Esophagus muscularis mucosa (tissue), 4 donors: Measurements from ENCODE around the gene HPCA.

Experiments used
- EP300 ChIP-seq: sonication (generic); formaldehyde crosslinking; IDR thresholded peaks from one replicate; pipeline ENCODE4 v1.6.1; 2017; ENCODE audit warnings: antibody characterized with exemption
- POLR2A ChIP-seq: fragments of 450-650 bp; IDR thresholded peaks from one replicate; pipeline ENCODE4 v1.6.1; 2017; ENCODE audit warnings: antibody characterized with exemption, moderate library complexity, mild to moderate bottlenecking, low read depth
- POLR2AphosphoS5 ChIP-seq, 2 donors: sonication (generic); formaldehyde crosslinking; IDR thresholded peaks; one replicate each; pipeline ENCODE4 v1.6.1; 2017; ENCODE audit warnings: antibody characterized with exemption in 2 of 2
- TF ChIP-seq, protein P1 (sequence below), 3 experiments: fragments of 200-600 bp in 2 of 3; fragments of 450-650 bp in 1 of 3; sonication (generic) in 2 of 3; IDR thresholded peaks; one replicate each; pipeline ENCODE4 v1.5.1; 2017 to 2019; ENCODE audit warnings: antibody characterized with exemption in 3 of 3, mild to moderate bottlenecking in 2 of 3, moderate library complexity in 1 of 3

GRCh38 chr1:32928285-32928684 is 42.0 kb downstream of the HPCA start:
- TF ChIP-seq POLR2A (no peak), EP300 (no peak), POLR2AphosphoS5 (IDR thresholded peaks at IDR 0.05) (no peak)
- TF ChIP-seq, protein P1, sequence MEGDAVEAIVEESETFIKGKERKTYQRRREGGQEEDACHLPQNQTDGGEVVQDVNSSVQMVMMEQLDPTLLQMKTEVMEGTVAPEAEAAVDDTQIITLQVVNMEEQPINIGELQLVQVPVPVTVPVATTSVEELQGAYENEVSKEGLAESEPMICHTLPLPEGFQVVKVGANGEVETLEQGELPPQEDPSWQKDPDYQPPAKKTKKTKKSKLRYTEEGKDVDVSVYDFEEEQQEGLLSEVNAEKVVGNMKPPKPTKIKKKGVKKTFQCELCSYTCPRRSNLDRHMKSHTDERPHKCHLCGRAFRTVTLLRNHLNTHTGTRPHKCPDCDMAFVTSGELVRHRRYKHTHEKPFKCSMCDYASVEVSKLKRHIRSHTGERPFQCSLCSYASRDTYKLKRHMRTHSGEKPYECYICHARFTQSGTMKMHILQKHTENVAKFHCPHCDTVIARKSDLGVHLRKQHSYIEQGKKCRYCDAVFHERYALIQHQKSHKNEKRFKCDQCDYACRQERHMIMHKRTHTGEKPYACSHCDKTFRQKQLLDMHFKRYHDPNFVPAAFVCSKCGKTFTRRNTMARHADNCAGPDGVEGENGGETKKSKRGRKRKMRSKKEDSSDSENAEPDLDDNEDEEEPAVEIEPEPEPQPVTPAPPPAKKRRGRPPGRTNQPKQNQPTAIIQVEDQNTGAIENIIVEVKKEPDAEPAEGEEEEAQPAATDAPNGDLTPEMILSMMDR (IDR thresholded peaks at IDR 0.05), result no peak
